Parathyroid adenoma (tissue), 2 donors: ENCODE data around the gene CTCFL.
"Not testable (repeated sequence)": the region's sequence is repeated elsewhere in the genome, so short reads cannot be mapped to it uniquely, and the experiment has no call there.

Experiments
- H2AFZ ChIP-seq: fragments of 300-600 bp; sonication (generic); one replicate; pipeline ENCODE4 v1.7.0; 2017; ENCODE audit warnings: antibody characterized with exemption, mild to moderate bottlenecking
- H3K27ac ChIP-seq: fragments of 300-600 bp; sonication (generic); one replicate; pipeline ENCODE4 v1.7.0; 2017
- H3K27me3 ChIP-seq: fragments of 300-600 bp; sonication (generic); one replicate; pipeline ENCODE4 v1.7.0; 2017; ENCODE audit warnings: low read length; ENCODE audit not compliant: control insufficient read depth, insufficient read depth
- H3K36me3 ChIP-seq: fragments of 300-600 bp; sonication (generic); one replicate; pipeline ENCODE4 v1.7.0; 2017; ENCODE audit warnings: low read length; ENCODE audit not compliant: control insufficient read depth, insufficient read depth
- H3K4me1 ChIP-seq: fragments of 300-600 bp; sonication (generic); one replicate; pipeline ENCODE4 v1.7.0; 2017; ENCODE audit warnings: control low read depth
- H3K4me2 ChIP-seq: fragments of 300-600 bp; sonication (generic); one replicate; pipeline ENCODE4 v1.7.0; 2017; ENCODE audit warnings: low read length
- H3K4me3 ChIP-seq: fragments of 300-600 bp; sonication (generic); one replicate; pipeline ENCODE4 v1.7.0; 2017; ENCODE audit warnings: low read depth, low read length
- H3K79me2 ChIP-seq: fragments of 300-600 bp; sonication (generic); one replicate; pipeline ENCODE4 v1.7.0; 2017; ENCODE audit warnings: control low read depth
- H3K9ac ChIP-seq: fragments of 300-600 bp; sonication (generic); one replicate; pipeline ENCODE4 v1.7.0; 2017; ENCODE audit warnings: mild to moderate bottlenecking
- H3K9me3 ChIP-seq: fragments of 300-600 bp; sonication (generic); one replicate; pipeline ENCODE4 v1.7.0; 2017; ENCODE audit warnings: low read length; ENCODE audit not compliant: control insufficient read depth
- TF ChIP-seq, protein P1 (sequence below): fragments of 300-600 bp; sonication (generic); IDR thresholded peaks from one replicate; pipeline ENCODE4 v1.7.0; 2017; ENCODE audit warnings: antibody characterized with exemption, mild to moderate bottlenecking
- donor health status: primary hyperparathyroidism.

Gene CTCFL

DNA sequence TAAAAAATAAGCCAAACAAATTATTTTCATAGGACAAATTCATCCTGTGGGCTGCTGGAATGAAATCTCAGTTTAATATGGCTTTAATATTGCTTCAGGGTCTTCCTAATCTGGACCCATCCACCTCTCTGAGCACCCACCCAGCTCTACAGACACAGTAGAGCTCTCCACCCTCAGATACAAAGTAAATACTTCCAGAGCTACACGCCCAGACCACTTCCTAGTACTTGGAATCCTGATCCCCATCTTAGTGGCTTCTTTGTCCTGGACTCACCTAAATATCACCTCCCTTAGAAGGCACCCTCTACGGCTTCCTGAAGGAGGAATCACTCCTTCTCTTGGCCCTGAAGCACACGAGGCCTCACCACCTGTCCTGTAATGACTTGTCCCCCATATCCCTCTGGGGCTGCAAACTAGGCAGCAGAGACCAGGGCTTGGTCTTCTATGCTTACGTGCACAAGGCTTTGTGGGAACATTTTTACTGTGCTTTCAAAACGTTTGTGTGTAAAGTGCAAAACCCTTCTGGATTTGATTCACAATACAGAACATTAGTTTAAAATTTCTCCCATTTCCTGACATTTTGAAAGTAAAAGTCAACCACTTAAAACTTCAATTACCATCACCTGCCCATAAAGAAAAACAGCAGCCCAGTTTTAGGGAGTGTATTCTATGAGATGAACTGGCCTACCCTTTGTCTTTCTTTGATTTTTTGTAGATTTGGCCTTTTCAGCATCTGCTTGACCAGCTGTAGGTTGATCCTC lies 2.4 kb downstream of the CTCFL start:
- no peak overlapping the region for H3K4me3 ChIP-seq
- no peak overlapping the region for H3K27ac ChIP-seq
- TF ChIP-seq, protein P1, sequence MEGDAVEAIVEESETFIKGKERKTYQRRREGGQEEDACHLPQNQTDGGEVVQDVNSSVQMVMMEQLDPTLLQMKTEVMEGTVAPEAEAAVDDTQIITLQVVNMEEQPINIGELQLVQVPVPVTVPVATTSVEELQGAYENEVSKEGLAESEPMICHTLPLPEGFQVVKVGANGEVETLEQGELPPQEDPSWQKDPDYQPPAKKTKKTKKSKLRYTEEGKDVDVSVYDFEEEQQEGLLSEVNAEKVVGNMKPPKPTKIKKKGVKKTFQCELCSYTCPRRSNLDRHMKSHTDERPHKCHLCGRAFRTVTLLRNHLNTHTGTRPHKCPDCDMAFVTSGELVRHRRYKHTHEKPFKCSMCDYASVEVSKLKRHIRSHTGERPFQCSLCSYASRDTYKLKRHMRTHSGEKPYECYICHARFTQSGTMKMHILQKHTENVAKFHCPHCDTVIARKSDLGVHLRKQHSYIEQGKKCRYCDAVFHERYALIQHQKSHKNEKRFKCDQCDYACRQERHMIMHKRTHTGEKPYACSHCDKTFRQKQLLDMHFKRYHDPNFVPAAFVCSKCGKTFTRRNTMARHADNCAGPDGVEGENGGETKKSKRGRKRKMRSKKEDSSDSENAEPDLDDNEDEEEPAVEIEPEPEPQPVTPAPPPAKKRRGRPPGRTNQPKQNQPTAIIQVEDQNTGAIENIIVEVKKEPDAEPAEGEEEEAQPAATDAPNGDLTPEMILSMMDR, result no peak
- no peaks in the 10 kb centered on the region for H3K27me3 ChIP-seq
- H3K4me1 ChIP-seq, result no peaks in the 10 kb centered on the region
- H3K79me2 ChIP-seq, result no peaks in the 10 kb centered on the region
- no peaks in the 10 kb centered on the region for H3K9me3 ChIP-seq
- H3K36me3 ChIP-seq, result no peaks in the 10 kb centered on the region
- H3K9ac ChIP-seq, result no peak overlapping the region
- H2AFZ ChIP-seq, result no peak overlapping the region
- H3K4me2 ChIP-seq, result no peak overlapping the region

GRCh38 chr20:57517904-57518303 lies 7.0 kb downstream of the CTCFL start:
- TF ChIP-seq, protein P1, result no peak
- Histone ChIP-seq H3K27me3 (no peaks in the 10 kb centered on the region), H3K27ac (no peak overlapping the region), H3K9me3 (no peaks in the 10 kb centered on the region), H3K9ac (no peak overlapping the region), H2AFZ (no peak overlapping the region), H3K4me2 (no peak overlapping the region), H3K4me1 (no peaks in the 10 kb centered on the region), H3K4me3 (no peak overlapping the region), H3K79me2 (no peaks in the 10 kb centered on the region), H3K36me3 (no peaks in the 10 kb centered on the region)

DNA sequence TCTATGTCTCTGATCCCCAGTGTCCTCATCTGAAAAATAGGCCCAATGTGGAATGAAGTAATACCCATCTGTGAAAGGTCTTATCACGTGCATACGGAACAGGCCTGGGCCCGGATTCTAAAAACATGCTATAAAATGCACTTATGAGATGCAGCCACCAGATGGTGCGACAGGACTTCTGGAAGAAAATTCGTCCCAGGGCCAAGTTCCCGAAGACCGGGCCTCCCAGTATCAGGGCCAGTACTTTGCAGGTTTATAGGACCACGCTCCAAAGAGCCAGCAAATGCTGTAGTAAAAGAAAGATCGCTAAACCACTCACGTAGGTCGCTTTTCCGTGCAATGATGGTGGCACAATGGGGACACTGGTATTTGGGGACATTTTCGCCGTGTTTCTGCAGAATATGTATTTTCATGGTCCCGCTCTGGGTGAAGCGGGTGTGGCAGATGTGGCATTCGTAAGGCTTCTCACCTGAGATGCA lies 10.6 kb downstream of the CTCFL start:
- Histone ChIP-seq H3K4me3 (no peak overlapping the region), H3K9me3 (no peaks in the 10 kb centered on the region), H3K4me1 (no peaks in the 10 kb centered on the region), H3K79me2 (no peaks in the 10 kb centered on the region), H2AFZ (no peak overlapping the region), H3K4me2 (no peak overlapping the region), H3K27me3 (no peaks in the 10 kb centered on the region), H3K27ac (no peak overlapping the region), H3K9ac (no peak overlapping the region), H3K36me3 (no peaks in the 10 kb centered on the region)
- TF ChIP-seq, protein P1, result peak; percentile 75

DNA sequence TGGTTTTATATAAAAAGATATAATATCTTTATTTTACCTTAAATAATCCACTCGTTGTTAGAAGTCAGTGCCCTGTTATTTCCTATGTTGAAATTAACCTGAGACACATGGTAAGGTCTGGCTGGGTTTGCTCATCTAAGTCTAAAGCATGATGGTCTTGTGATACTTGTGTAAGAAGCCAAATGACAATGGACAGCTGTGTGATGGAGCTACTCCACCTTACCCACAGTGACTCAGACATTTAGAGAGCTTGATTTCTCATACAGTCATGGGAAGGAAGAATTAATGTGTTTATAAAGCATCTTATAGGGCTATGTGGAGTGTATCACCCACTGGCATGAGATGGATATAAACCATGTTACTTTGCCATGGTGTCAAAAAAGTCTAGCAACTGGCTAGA lies 11.7 kb downstream of the CTCFL start:
- no peak overlapping the region for H3K9ac ChIP-seq
- H3K9me3 ChIP-seq, result no peaks in the 10 kb centered on the region
- TF ChIP-seq, protein P1, result no peak
- H2AFZ ChIP-seq, result no peak overlapping the region
- H3K4me3 ChIP-seq, result no peak overlapping the region
- H3K79me2 ChIP-seq, result no peaks in the 10 kb centered on the region
- no peaks in the 10 kb centered on the region for H3K27me3 ChIP-seq
- no peaks in the 10 kb centered on the region for H3K4me1 ChIP-seq
- H3K4me2 ChIP-seq, result no peak overlapping the region
- H3K27ac ChIP-seq, result no peak overlapping the region
- H3K36me3 ChIP-seq, result no peaks in the 10 kb centered on the region

- H2AFZ ChIP-seq, result no peak overlapping the region
- no peaks in the 10 kb centered on the region for H3K79me2 ChIP-seq
- H3K27ac ChIP-seq, result no peak overlapping the region
- no peak overlapping the region for H3K4me2 ChIP-seq
- TF ChIP-seq, protein P1, result no peak
- H3K9me3 ChIP-seq, result no peaks in the 10 kb centered on the region
- no peaks in the 10 kb centered on the region for H3K36me3 ChIP-seq
- H3K4me1 ChIP-seq, result no peaks in the 10 kb centered on the region
- H3K4me3 ChIP-seq, result no peak overlapping the region
- no peaks in the 10 kb centered on the region for H3K27me3 ChIP-seq
- H3K9ac ChIP-seq, result no peak overlapping the region
Observed at GRCh38 chr20:57512432-57512831, 12.5 kb downstream of the CTCFL start.

DNA sequence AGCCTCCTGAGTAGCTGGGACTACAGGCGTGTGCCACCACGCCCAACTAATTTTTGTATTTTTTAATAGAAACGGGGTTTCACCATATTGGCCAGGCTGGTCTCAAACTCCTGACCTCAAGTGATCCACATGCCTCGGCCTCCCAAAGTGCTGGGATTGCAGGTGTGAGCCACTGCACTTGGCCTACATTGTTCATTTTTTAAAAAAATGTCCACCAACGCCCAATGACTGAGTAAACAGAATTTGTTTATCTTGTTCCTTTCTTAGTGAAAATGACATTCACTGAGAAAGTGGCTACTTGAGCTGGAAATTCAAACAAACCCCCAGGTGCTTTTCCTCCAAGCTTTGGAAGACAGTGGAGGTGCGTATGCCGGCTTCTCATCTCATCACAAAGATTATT lies 13.2 kb downstream of the CTCFL start:
- not testable (repeated sequence) for H3K4me3 ChIP-seq, H3K36me3 ChIP-seq, H2AFZ ChIP-seq

More for the DNA sequence above, 13.2 kb downstream of the CTCFL start:
- not testable (repeated sequence) for H3K9ac ChIP-seq, H3K79me2 ChIP-seq, H3K9me3 ChIP-seq, H3K4me1 ChIP-seq, H3K4me2 ChIP-seq, H3K27ac ChIP-seq, H3K27me3 ChIP-seq
